Endodermal cell (in vitro differentiated cells): Measurements from ENCODE around the gene C3orf52. TPM values are rescaled to one million over a fixed set of nuclear protein-coding genes. Genes with fewer than 3 reads are reported as not detected.

Experiments used
- DNase-seq: peaks from one replicate; pipeline ENCODE4 v3.0.0-alpha.2; 2017
- H3K27ac ChIP-seq: 2 replicates; pipeline ENCODE4 v1.5.1; 2013; ENCODE audit warnings: mild to moderate bottlenecking, low read depth, low read length, moderate library complexity
- H3K27me3 ChIP-seq: 2 replicates; pipeline ENCODE4 v1.6.1; 2013; ENCODE audit warnings: mild to moderate bottlenecking, low read length, moderate library complexity; ENCODE audit not compliant: insufficient read depth, control insufficient read depth, poor library complexity, severe bottlenecking
- H3K36me3 ChIP-seq: 2 replicates; pipeline ENCODE4 v1.7.0; 2013; ENCODE audit warnings: mild to moderate bottlenecking, low read length, moderate library complexity; ENCODE audit not compliant: control insufficient read depth, insufficient read depth
- H3K4me1 ChIP-seq: one replicate; pipeline ENCODE4 v1.7.0; 2013; ENCODE audit warnings: low read length; ENCODE audit not compliant: control insufficient read depth, insufficient read depth
- H3K4me3 ChIP-seq: 2 replicates; pipeline ENCODE4 v1.5.1; 2013; ENCODE audit warnings: mild to moderate bottlenecking, low read length, moderate library complexity
- H3K9ac ChIP-seq: 2 replicates; pipeline ENCODE4 v1.6.1; 2013; ENCODE audit warnings: mild to moderate bottlenecking, low read length, moderate library complexity; ENCODE audit not compliant: poor library complexity, severe bottlenecking; ENCODE audit errors: extremely low read depth
- H3K9me3 ChIP-seq: 2 replicates; pipeline ENCODE4 v1.6.1; 2013; ENCODE audit warnings: mild to moderate bottlenecking, low read length, moderate library complexity; ENCODE audit not compliant: control insufficient read depth
- H3K27ac Mint-ChIP-seq: 2 replicates; pipeline ENCODE4 v1.8.0; 2020; ENCODE audit warnings: mixed read lengths
- H3K27me3 Mint-ChIP-seq: 2 replicates; pipeline ENCODE4 v1.8.0; 2021; ENCODE audit warnings: mild to moderate bottlenecking, mixed read lengths; ENCODE audit not compliant: insufficient read depth
- H3K36me3 Mint-ChIP-seq: 2 replicates; pipeline ENCODE4 v1.8.0; 2020; ENCODE audit warnings: low read depth, mixed read lengths
- H3K4me1 Mint-ChIP-seq: 2 replicates; pipeline ENCODE4 v1.8.0; 2020; ENCODE audit warnings: mixed read lengths
- H3K4me3 Mint-ChIP-seq: 2 replicates; pipeline ENCODE4 v1.8.0; 2020; ENCODE audit warnings: mild to moderate bottlenecking, moderate library complexity, mixed read lengths
- H3K9me3 Mint-ChIP-seq: 2 replicates; pipeline ENCODE4 v1.8.0; 2020; ENCODE audit warnings: mild to moderate bottlenecking, mixed read lengths
- CTCF ChIP-seq: fragments of 200-600 bp; sonication (generic); conservative IDR thresholded peaks from 2 replicates; pipeline ENCODE4 v1.5.0; 2021; ENCODE audit warnings: antibody characterized with exemption, mild to moderate bottlenecking
- WGBS, 2 experiments: methylation state at CpG; one replicate each; pipeline versions ENCODE4 v1.1.5 to v1.1.7; 2013; ENCODE audit warnings: missing lambda C conversion rate in 2 of 2, mixed read lengths in 1 of 2; ENCODE audit not compliant: insufficient coverage in 1 of 2, insufficient read length in 1 of 2; 5-methylcytosine and 5-hydroxymethylcytosine counted together
- total RNA-seq, 2 donors: library from RNA; stranded (reverse); fragmentation: NEBNext Ultra II Directional in 1 of 2; extraction: Animal tissue kit (Norgen Biotek cat#: 25700) in 1 of 2; gene quantifications; 2 replicates in 1 of 2; 3 replicates in 1 of 2; pipeline ENCODE4 v1.2.1, GENCODE V29; 2021

Gene C3orf52
- total RNA-seq, 2 donors from 2014 or later = 5.2 to 6.7 TPM

GRCh38 chr3:112136959-112137693 lies 50.9 kb downstream of the C3orf52 start:
- Histone ChIP-seq H3K9ac (no peak overlapping the region), H3K27ac (peak overlapping the region; percentile 68), H3K36me3 (no peaks in the 10 kb centered on the region), H3K4me3 (no peak overlapping the region), H3K9me3 (no peaks in the 10 kb centered on the region), H3K27me3 (no peaks in the 10 kb centered on the region), H3K4me1 (peaks cover 5% of the 10 kb centered on the region)
- WGBS, 2 experiments = 13 to 36% methylated on average over 1 to 5 of the region's 5 CpGs
- no peaks in the 10 kb centered on the region for H3K27me3 Mint-ChIP-seq
- no peaks in the 10 kb centered on the region for H3K36me3 Mint-ChIP-seq
- peak overlapping the region; percentile 88 for H3K27ac Mint-ChIP-seq
- peaks cover 26% of the 10 kb centered on the region for H3K4me1 Mint-ChIP-seq
- no peaks in the 10 kb centered on the region for H3K9me3 Mint-ChIP-seq
- DNase-seq = peak; percentile 83
- TF ChIP-seq CTCF = peak; percentile 85
- H3K4me3 Mint-ChIP-seq = no peak overlapping the region

GRCh38 chr3:112137781-112138180 lies 51.6 kb downstream of the C3orf52 start:
- Mint-ChIP-seq H3K36me3 (no peaks in the 10 kb centered on the region), H3K27ac (no peak overlapping the region), H3K4me3 (no peak overlapping the region), H3K9me3 (no peaks in the 10 kb centered on the region), H3K27me3 (no peaks in the 10 kb centered on the region), H3K4me1 (peaks cover 26% of the 10 kb centered on the region)
- no peak overlapping the region for H3K9ac ChIP-seq
- 80 to 94% methylated on average over 2 to 4 of the region's 4 CpGs for whole genome bisulfite sequencing, 2 experiments
- H3K27ac ChIP-seq = no peak overlapping the region
- H3K4me3 ChIP-seq = no peak overlapping the region
- H3K27me3 ChIP-seq = no peaks in the 10 kb centered on the region
- no peak for TF ChIP-seq CTCF
- DNase-seq = no peak
- peaks cover 2% of the 10 kb centered on the region for H3K9me3 ChIP-seq
- H3K4me1 ChIP-seq = peaks cover 5% of the 10 kb centered on the region
- H3K36me3 ChIP-seq = no peaks in the 10 kb centered on the region

- no peak for DNase-seq
- H3K36me3 Mint-ChIP-seq = no peaks in the 10 kb centered on the region
- no peak overlapping the region for H3K27ac Mint-ChIP-seq
- Histone ChIP-seq H3K4me3 (no peak overlapping the region), H3K4me1 (peaks cover 5% of the 10 kb centered on the region), H3K9ac (no peak overlapping the region), H3K36me3 (no peaks in the 10 kb centered on the region), H3K9me3 (peaks cover 5% of the 10 kb centered on the region), H3K27me3 (no peaks in the 10 kb centered on the region), H3K27ac (no peak overlapping the region)
- H3K9me3 Mint-ChIP-seq = peaks cover 2% of the 10 kb centered on the region
- peak; percentile 57 for TF ChIP-seq CTCF
- WGBS, 2 experiments = 76 to 80% methylated on average over 1 of the region's 1 CpG
- no peak overlapping the region for H3K4me3 Mint-ChIP-seq
- H3K4me1 Mint-ChIP-seq = peaks cover 26% of the 10 kb centered on the region
- H3K27me3 Mint-ChIP-seq = no peaks in the 10 kb centered on the region
Measured at GRCh38 chr3:112138219-112138969, 52.2 kb downstream of the C3orf52 start.
